RWPE2 (cell line): ENCODE data around the gene SLAIN2.
A peak's percentile ranks its signal among the peaks of the same experiment; 100 is the strongest.

Source experiments
- ATAC-seq: fragments of 200-7000 bp; cut with Tn5 transposase; 3 replicates; pipeline ENCODE4 v1.9.1; 2021; ENCODE audit warnings: low read depth
- DNase-seq: peaks from one replicate; pipeline ENCODE4 v3.0.0-alpha.2; 2020; ENCODE audit warnings: low spot score
- H3K27ac ChIP-seq: fragments of 450-650 bp; 2 replicates; pipeline ENCODE4 v1.5.1; 2017; ENCODE audit warnings: mild to moderate bottlenecking; ENCODE audit not compliant: poor library complexity, severe bottlenecking
- H3K27me3 ChIP-seq: fragments of 250-450 bp; sonication (Bioruptor Pico); 2 replicates; pipeline ENCODE4 v1.5.1; 2021; ENCODE audit warnings: mild to moderate bottlenecking, moderate library complexity; ENCODE audit not compliant: insufficient read depth, poor library complexity, severe bottlenecking
- H3K36me3 ChIP-seq: fragments of 250-450 bp; sonication (Bioruptor Pico); 2 replicates; pipeline ENCODE4 v1.5.1; 2020; ENCODE audit warnings: low read depth, mild to moderate bottlenecking, moderate library complexity
- H3K4me1 ChIP-seq: fragments of 250-450 bp; sonication (Bioruptor Pico); 2 replicates; pipeline ENCODE4 v1.5.1; 2021; ENCODE audit warnings: mild to moderate bottlenecking, moderate library complexity; ENCODE audit not compliant: insufficient read depth, poor library complexity, severe bottlenecking
- H3K4me3 ChIP-seq: fragments of 250-450 bp; sonication (Bioruptor Pico); 2 replicates; pipeline ENCODE4 v1.5.1; 2021; ENCODE audit warnings: mild to moderate bottlenecking, moderate library complexity; ENCODE audit not compliant: severe bottlenecking
- H3K9me3 ChIP-seq: fragments of 250-450 bp; sonication (Bioruptor Pico); 2 replicates; pipeline ENCODE4 v1.5.1; 2021; ENCODE audit warnings: mild to moderate bottlenecking, moderate library complexity; ENCODE audit not compliant: severe bottlenecking
- TF ChIP-seq, protein P1 (sequence below): fragments of 450-650 bp; IDR thresholded peaks from one replicate; pipeline ENCODE4 v1.5.1; 2017; ENCODE audit warnings: mild to moderate bottlenecking, moderate library complexity; ENCODE audit not compliant: poor library complexity, severe bottlenecking

SLAIN2 gene

DNA sequence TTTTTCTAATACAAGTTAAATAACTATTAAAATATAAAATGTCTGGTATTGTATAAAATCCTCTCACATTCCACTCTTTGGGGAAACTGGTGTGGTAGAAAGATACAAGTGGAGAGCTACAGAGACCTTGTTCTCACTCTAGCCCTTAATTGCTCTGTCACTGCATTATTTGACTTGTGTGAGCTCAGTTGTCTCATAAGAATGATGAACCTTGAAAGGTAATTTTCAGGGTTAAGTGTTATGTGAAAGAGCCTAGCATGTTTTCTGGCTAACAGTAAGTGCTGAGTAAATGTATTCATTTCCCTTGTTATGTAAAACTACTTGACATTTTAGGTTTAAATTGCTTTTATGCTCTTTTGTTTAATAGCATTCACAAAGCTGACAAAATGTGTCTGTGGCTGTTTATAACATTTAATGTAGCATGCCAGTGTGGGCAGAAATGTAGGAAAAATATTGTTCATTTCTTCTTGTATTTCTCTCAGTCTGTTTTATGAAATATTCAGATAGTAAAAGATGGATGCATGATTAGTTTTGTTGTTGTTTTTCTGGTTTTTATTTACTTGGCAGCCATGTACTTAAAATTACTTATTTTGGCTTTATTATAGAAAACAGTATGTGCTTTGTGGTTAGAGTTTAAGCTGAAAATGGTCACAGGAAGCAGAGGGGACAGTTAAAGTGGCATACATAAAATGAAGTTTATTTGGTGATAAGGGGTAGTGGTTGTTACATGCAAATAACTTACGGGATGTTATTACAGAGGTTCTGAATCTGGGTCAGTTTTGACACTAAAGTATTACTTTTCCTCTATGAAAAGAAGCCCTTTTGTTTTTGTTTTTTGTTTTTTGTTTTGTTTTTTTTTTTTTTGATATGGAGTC is 29.2 kb downstream of the SLAIN2 start:
- DNase-seq (no peak), ATAC-seq (no peak)
- TF ChIP-seq, protein P1, sequence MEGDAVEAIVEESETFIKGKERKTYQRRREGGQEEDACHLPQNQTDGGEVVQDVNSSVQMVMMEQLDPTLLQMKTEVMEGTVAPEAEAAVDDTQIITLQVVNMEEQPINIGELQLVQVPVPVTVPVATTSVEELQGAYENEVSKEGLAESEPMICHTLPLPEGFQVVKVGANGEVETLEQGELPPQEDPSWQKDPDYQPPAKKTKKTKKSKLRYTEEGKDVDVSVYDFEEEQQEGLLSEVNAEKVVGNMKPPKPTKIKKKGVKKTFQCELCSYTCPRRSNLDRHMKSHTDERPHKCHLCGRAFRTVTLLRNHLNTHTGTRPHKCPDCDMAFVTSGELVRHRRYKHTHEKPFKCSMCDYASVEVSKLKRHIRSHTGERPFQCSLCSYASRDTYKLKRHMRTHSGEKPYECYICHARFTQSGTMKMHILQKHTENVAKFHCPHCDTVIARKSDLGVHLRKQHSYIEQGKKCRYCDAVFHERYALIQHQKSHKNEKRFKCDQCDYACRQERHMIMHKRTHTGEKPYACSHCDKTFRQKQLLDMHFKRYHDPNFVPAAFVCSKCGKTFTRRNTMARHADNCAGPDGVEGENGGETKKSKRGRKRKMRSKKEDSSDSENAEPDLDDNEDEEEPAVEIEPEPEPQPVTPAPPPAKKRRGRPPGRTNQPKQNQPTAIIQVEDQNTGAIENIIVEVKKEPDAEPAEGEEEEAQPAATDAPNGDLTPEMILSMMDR: no peak
- Histone ChIP-seq H3K4me1 (peaks cover 52% of the 10 kb centered on the region), H3K36me3 (peaks cover 16% of the 10 kb centered on the region; the same call in 1 of the 2 replicates), H3K27ac (no peak overlapping the region), H3K27me3 (no peaks in the 10 kb centered on the region), H3K9me3 (no peaks in the 10 kb centered on the region), H3K4me3 (no peak overlapping the region)

DNA sequence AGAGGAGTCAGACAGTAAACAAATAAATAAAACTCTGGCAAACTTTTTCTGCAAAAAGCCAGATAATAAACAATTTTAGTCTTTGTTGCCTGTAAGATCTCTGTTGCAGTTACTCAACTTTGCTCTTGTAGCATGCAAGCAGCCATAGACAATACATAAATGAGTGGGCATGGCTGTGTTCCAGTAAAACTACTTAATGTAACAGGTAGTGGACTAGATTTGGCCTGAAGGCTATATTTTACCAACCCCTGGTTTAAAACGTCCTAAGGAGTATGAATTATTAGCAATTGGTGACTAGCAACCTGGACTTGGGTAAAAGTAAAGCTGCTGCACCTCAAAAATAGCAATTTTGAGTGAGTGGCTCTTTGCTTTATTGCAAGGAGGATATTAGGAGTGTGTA is 30.9 kb downstream of the SLAIN2 start:
- TF ChIP-seq, protein P1: no peak
- H3K27me3 ChIP-seq: no peaks in the 10 kb centered on the region
- H3K27ac ChIP-seq: no peak overlapping the region

DNA sequence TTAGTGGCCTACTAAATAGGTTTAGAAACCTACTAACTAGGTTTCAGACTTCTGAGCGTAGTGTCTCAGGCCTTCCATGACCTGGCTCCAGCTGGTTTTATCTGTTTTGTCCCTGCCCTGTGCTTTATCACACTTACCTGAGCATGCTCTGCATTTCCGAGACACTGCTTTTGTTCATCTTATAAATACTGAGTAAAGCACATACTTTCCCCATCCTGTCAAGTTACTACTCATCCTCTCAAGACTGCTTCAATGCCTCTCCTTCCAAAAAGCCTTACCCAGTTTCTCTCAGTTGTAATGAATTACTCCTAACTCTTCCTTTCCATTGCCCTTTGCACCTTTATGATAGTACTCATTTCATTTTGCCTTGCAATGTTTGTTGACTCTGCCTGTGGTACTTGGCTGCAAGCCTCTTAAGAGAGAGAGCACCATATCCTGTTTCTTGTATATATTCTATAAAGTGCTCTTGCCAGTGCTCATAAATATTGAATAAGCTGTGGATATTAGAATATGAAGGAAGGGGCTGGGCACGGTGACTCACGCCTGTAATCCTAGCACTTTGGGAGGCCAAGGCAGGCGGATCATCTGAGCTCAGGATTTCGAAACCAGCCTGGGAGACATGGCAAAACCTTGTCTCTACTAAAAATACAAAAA is 34.4 kb downstream of the SLAIN2 start:
- no peaks in the 10 kb centered on the region for H3K9me3 ChIP-seq
- ATAC-seq (peak; percentile 95), DNase-seq (peak; percentile 81)
- H3K27ac ChIP-seq: peak overlapping the region; percentile 91
- H3K4me1 ChIP-seq: peaks cover 37% of the 10 kb centered on the region
- no peaks in the 10 kb centered on the region for H3K27me3 ChIP-seq
- no peak overlapping the region for H3K4me3 ChIP-seq
- TF ChIP-seq, protein P1: no peak
- H3K36me3 ChIP-seq: peaks cover 30% of the 10 kb centered on the region

More for the DNA sequence above, 30.9 kb downstream of the SLAIN2 start:
- no peak for DNase-seq
- no peak for ATAC-seq
- peaks cover 17% of the 10 kb centered on the region for H3K36me3 ChIP-seq
- H3K9me3 ChIP-seq: no peaks in the 10 kb centered on the region
- H3K4me3 ChIP-seq: no peak overlapping the region
- H3K4me1 ChIP-seq: peaks cover 41% of the 10 kb centered on the region

DNA sequence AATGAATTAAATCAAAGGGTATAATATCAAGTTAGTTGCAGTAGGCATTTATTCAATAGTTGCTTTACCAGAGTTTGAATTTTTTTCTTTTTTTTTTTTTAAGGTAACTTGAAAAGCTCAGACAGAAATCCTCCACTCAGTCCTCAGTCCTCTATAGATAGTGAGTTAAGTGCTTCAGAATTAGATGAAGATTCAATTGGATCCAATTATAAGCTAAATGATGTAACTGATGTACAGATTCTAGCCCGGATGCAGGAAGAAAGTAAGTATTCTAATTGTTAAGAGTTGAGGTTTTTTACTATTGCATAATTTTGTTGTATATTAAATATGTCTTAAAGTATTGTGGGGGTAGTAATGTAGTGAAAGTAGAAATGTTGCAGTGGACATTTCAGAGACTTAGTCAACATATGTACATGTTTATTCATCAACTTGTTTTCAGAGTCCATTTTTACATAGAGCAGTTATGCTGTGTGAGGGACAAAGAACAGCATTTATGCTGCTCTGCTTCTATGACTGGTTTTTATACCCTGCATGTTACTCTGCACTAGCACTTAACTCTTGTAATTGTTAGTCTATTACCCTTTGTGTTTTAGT is 38.4 kb downstream of the SLAIN2 start:
- DNase-seq (no peak), ATAC-seq (no peak)
- Histone ChIP-seq H3K9me3 (no peaks in the 10 kb centered on the region), H3K27me3 (no peaks in the 10 kb centered on the region), H3K36me3 (peaks cover 59% of the 10 kb centered on the region), H3K27ac (peak overlapping the region; percentile 50), H3K4me1 (peaks cover 30% of the 10 kb centered on the region), H3K4me3 (no peak overlapping the region)
- TF ChIP-seq, protein P1: no peak
